GM19193 (cell line): Measurements from ENCODE around the gene MMP17.

Experiments
- POLR2A ChIP-seq: IDR thresholded peaks from 4 replicates; pipeline ENCODE4 v1.6.1; 2011; ENCODE audit not compliant: insufficient read depth, insufficient read length; ENCODE audit errors: extremely low read depth

MMP17 gene

DNA sequence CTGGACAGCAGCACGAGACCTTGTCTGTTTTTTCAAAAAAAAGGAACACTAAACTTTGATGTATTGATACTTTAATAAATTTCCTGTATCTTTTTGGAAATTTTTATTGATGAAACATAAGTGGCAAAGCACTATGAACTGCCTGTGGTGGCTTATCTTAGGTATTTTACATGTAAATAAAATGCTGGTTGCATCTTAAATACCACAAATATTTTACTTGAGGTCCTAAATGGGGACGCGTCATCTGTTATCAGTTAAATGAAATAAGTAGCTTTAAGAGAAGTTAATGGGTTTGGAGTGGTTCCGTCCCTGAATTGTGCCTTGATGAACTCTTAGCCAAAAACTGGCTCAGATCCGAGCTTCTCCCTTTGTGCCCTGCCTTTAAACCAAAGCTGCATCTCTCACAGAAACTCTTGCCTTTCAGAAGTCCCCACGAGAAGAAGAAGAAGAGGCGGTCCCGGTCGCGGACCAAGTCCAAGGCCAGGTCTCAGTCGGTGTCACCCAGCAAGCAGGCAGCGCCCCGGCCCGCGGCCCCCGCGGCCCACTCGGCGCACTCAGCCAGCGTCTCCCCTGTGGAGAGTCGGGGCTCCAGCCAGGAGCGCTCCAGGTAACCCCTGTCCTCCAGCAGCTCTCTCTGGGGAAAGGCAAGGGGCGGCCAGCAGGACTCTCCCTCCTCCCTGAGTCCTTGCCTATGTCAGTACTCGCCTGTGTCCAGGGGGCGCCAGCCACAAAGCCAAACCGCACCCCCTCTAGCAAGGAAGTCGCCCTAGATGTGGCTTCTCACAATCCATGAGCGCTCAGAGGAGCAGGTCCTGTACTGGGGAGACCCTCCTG lies 31.2 kb upstream of the MMP17 start:
- no peak for TF ChIP-seq POLR2A

DNA sequence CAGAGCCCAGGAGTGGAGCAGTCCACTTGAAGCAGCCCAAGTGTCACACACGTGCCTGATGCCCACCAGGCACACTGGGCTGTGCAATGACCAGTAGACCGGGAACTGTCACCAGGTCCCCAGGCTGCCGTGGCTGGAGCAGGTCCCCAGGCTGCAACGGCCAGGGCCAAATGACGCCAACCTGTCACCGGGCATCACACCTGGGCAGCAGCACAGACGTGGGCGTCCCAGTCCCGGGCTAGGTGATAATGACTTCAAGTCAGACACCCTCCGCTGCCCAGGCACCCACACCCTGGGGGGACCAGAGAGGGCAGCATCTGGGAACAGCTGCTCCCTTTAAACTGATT lies 30.6 kb upstream of the MMP17 start:
- no peak for TF ChIP-seq POLR2A

DNA sequence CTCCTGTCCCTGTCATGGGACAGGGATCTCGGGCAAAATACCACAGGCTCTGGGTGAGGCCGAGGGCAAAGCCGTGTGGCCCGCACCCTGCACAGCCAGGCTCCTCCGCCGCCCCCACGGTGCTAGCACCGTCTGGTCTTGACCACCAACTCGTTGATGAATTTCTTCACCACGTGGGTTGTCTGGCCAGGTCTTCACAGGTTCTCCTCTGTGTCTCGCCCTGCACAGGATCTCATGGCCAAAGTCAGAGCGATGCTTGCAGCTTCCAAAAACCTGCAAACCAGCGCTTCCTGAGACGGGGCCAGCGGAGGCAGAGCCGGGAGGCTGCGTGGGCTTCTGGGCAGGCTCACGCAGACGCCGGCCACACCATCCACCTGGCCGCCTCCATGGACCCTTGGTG lies 29.0 kb upstream of the MMP17 start:
- TF ChIP-seq POLR2A: no peak

DNA sequence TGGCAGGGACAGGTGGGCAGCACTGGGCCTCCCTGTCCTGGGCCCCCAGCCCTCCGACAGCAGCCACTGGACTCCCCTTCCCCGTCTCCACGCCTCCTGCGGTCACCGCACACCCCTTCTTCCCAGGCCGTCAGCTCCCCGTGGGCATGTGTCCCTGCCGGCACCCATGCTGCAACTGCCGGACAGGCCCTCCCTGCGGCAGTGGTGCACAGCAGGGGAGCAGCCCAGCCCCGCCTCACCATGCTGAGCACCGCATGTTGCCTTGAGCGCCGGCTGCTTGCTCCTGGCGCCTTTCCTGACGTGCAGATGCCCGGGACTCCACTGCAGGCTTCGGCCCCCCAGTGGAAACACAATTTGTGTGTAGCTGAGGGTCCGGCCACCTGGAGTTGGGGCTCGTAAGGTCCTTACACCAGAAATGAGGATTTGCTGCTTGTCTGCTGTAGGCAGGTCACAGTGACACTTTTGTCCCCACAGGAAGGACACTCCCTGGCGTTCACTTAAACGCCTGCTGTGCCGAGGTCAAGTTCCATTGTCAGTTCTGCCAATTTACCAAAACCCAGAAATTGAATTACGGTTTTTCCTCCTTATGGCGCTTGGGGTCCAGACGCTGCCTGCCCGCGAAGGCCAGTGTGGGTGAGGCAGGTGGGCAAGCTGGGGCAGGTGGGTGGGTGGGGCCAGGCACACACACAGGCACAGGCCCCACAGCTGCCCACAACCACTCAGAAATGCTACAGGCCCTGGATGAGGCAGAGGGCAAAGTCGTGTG lies 28.2 kb upstream of the MMP17 start:
- no peak for TF ChIP-seq POLR2A

DNA sequence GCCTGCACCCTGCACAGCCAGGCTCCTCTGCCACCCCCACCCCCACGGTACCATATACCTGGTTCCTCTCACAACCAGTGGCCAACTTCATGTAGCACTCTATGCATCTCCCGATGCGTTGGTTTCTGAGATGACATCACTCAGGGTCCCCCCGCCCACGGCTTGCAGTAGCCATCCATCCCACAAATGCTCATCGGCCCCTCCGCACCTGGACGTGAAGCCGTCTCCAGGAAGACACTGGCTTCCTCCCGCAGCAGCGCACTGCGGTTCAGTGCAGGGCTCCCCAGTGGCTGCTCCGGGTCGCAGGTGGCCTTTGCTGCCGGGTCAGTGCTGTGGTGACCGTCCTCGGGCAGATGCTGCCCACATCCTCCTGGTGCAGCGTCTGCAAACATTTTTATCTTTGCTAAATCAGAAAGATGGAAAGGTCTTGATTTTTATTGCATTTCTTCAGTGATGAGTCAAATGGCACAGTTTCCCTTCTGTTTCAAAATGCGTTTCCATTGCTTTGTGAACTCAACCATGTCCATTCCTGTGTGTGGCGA lies 27.5 kb upstream of the MMP17 start:
- no peak for TF ChIP-seq POLR2A

DNA sequence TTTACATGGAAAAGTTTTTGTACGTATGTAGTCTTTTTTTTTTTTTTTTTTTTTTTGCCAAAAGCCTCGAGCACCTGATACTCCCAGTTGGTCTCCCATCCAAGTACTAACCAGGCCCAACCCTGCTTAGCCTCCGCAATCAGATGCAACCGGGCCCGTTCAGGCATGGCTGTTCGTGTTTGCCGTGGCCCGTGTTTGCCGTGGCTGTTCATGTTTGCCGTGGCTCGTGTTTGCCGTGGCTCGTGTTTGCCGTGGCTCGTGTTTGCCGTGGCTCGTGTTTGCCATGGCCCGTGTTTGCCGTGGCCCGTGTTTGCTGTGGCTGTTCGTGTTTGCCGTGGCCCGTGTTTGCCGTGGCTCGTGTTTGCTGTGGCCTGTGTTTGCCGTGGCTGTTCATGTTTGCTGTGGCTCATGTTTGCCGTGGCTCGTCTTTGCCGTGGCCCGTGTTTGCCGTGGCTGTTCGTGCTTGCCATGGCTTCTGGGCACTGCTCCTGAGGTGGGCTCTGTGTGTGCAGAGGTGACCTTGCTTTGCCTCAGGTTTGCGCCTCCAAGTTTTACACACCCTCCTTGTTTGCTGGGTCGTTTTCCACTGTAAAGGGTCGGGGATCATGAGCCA lies 26.8 kb upstream of the MMP17 start:
- no peak for TF ChIP-seq POLR2A

DNA sequence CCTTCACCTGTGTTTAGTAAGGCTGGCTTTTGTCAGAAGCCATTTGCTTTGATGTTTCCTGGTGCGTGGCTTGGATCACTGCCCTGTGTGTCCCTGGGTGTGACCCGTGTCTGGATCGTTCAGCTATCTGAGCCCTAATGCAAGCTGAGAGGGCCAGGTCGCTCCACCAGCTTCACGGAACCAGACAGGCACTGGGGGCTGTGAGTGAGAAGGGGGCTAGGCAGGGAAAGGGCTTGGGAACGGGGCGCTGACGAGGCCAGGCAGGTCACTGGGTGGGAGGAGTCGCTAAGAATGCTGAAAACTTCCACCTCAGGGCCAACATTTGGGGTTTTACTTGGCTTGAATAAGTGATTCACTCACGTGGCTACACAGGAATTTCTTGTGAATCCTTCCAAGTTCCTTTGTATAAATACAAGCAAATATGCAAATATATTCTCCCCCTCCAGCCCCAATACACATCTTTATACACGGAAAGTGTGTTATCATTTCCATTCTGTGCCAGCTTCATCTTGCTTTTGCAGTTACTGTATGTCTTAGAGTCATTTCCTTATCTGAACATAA lies 24.2 kb upstream of the MMP17 start:
- TF ChIP-seq POLR2A: no peak

DNA sequence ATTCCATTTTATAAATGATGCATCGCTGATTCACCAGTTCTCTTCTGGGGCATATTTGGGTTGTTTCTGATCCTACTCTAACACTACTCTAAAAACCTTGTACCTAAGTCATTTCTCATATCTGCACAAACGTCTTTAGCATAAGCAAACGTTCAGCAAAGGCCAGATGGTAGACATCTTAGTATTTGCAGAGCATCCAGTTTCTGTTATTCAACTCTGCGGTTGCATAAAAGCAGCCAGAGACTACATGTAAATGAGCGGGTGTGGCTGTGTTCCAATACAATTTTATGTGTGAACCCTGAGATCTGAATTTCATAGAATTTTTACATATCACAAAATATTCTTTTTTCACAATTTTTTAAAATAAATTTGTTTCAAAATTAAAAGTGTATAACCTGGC lies 22.8 kb upstream of the MMP17 start:
- TF ChIP-seq POLR2A: no peak

DNA sequence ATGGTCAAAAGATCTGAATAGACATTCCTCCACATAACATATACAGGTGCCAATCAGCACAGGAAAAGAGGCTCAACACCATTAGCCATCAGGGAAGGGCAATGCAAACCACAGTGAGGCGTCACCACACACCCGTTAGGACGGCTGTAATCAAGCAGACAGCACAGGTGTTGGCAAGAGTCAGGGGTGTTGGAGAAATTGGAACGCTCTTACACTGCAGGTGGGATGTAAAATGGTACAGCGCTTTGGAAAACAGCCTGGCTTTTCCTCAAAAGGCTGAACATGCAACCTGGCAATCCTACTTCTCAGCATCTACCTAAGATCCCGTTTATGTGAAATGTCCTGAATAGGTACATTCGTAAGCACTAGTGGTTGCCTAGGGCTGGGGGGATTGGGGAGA lies 21.5 kb upstream of the MMP17 start:
- TF ChIP-seq POLR2A: no peak

DNA sequence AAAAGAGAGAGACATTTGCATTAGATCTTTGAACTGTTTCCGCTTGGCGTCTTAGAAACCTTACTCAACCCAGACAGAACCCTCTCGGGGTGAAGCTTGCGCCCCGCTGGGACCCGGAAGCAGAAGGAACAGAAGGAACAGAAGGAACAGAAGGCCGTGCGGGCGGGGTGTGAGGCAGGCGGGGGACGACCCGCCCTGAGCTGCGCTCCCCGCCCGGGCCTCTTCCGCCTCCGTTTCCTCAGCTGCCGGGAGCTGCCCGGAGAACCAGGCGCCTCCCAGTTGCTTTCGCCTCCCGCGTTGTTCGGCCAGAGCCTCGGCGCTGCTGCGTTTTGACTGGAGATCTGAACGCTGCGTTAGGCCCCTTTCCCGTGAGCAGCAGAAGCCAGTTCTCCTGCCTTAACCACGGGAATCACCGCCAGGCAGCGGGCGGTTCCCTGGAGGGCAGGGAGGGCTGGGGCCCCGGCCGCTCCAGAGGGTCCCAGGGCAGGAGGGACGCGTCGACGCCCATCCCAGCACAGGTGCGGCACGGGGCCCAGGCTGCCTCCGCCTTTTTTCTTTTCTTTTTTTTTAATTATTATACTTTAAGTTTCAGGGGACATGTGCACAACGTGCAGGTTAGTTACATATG lies 19.3 kb upstream of the MMP17 start:
- TF ChIP-seq POLR2A: no peak

DNA sequence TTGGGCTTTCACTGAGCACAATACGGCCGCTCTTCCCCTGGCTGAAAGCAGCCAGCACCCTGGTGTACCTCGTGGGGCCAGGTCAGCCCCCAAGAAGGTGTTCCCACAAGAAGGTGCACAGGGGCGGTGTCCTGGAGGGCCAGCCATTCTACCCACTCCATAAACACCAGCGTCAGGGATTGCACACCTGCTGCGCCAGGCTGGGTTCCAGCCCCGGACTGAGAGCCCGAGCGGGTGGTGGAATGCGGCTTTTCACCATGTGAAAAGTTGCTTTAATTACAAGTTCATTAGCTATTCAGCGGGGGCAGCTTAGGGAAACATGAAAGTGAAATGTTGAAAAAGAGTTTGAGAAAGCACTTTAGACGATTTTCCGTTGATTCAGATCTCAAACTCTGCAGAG lies 17.5 kb upstream of the MMP17 start:
- TF ChIP-seq POLR2A: no peak

DNA sequence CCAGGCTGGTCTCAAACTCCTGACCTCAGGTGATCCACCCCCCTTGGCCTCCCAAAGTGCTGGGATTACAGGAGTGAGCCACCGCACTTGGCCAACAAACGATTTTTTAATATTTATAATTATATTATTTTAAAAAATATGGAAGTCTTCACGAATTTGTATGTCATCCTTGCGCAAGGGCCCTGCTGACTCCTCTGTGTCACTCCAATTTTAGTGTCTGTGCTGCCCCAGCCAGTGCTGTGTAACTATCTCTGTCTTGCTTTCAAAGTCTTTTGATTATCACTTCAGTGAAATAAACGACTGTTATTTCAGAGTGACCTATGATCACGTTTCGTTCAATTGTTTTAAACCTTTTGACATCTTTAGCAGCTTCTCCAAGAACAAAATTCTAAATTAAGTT lies 13.1 kb upstream of the MMP17 start:
- TF ChIP-seq POLR2A: no peak

DNA sequence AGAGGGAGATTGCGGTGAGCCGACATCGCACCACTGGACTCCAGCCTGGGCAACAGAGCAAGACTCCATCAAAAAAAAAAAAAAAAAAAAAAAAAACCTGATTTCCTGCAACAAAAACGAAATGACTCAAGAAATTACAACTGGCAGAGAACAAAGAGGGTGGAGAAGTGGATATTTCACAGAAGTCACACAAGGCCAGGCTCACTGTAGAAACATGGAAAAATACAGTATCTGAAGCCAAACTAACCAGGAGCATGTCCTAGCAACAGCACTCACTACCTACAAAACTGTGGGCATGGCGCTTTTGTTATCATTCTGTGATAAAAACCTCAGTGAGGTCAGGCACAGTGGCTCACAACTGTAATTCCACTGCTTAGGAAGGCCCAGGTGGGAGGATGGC lies 11.7 kb upstream of the MMP17 start:
- TF ChIP-seq POLR2A: no peak

DNA sequence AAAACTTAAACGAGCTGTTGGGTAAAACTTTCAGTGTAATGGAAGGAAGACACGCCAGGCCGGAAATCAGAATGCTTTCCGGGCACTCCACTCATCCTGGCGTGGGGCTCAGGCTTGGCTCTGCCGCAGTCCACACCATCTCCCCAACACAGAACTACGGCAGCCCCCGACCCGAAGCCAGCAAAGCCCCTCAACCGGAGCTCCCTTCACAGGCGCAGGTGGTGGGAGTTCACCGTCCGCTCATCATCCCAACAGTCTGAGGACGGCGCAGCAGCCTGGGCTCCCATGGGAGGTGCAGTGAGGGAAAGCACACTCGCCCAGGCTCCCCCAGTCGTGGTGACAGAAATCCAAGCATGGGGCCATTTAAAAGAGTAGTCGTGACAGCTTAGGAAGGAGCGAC lies 11.0 kb upstream of the MMP17 start:
- no peak for TF ChIP-seq POLR2A
